GM12878 (cell line): ENCODE measurements around the gene TNXB.

Experiments used
- HCFC1 ChIP-seq: fragments of 150-350 bp; IDR thresholded peaks from 2 replicates; pipeline ENCODE4 v1.6.1; 2014; ENCODE audit warnings: low read length
- MYC ChIP-seq: IDR thresholded peaks from 2 replicates; pipeline ENCODE4 v1.6.1; 2011; ENCODE audit warnings: mild to moderate bottlenecking, low read length, moderate library complexity, inconsistent platforms; ENCODE audit not compliant: insufficient read depth, insufficient replicate concordance, insufficient read length, severe bottlenecking
- NR2C2 ChIP-seq: IDR thresholded peaks from 2 replicates; pipeline ENCODE4 v1.6.1; 2011; ENCODE audit warnings: borderline replicate concordance, low read depth; ENCODE audit not compliant: control insufficient read depth, insufficient read length
- PAX8 ChIP-seq: fragments of 450-650 bp; IDR thresholded peaks from 2 replicates; pipeline ENCODE4 v1.6.1; 2017; ENCODE audit warnings: mild to moderate bottlenecking, moderate library complexity
- POLR2AphosphoS5 ChIP-seq: IDR thresholded peaks from 2 replicates; pipeline ENCODE4 v1.6.1; 2011; ENCODE audit warnings: mild to moderate bottlenecking, low read length, inconsistent platforms
- PRDM15 ChIP-seq: fragments of 450-650 bp; formaldehyde crosslinking; IDR thresholded peaks from 2 replicates; pipeline ENCODE4 v1.4.0; 2020; ENCODE audit warnings: mild to moderate bottlenecking, moderate library complexity
- RAD51 ChIP-seq: fragments of 450-650 bp; IDR thresholded peaks from 2 replicates; pipeline ENCODE4 v1.6.1; 2016; ENCODE audit warnings: moderate library complexity, mild to moderate bottlenecking, inconsistent platforms
- SREBF2 ChIP-seq: IDR thresholded peaks from 2 replicates; pipeline ENCODE4 v1.6.1; 2012; ENCODE audit warnings: mild to moderate bottlenecking, low read length
- STAT1 ChIP-seq: fragments of 450-650 bp; conservative IDR thresholded peaks from 2 replicates; pipeline ENCODE4 v1.6.1; 2014; ENCODE audit warnings: antibody characterized with exemption, mild to moderate bottlenecking
- TCF3 ChIP-seq: IDR thresholded peaks from 2 replicates; pipeline ENCODE4 v1.6.1; 2012; ENCODE audit warnings: low read depth, mild to moderate bottlenecking, low read length, borderline replicate concordance; ENCODE audit not compliant: insufficient read depth
- ZBTB40 ChIP-seq: fragments of 450-650 bp; IDR thresholded peaks from 2 replicates; pipeline ENCODE4 v1.6.1; 2016; ENCODE audit warnings: mild to moderate bottlenecking, moderate library complexity, borderline replicate concordance
- ZNF274 ChIP-seq: IDR thresholded peaks from one replicate; pipeline ENCODE4 v1.8.0; 2011; ENCODE audit not compliant: insufficient read length, insufficient read depth
- TF ChIP-seq, protein P1 (sequence below): IDR thresholded peaks from 2 replicates; pipeline ENCODE4 v1.6.1; 2012; ENCODE audit warnings: mild to moderate bottlenecking, low read depth, low read length

DNA sequence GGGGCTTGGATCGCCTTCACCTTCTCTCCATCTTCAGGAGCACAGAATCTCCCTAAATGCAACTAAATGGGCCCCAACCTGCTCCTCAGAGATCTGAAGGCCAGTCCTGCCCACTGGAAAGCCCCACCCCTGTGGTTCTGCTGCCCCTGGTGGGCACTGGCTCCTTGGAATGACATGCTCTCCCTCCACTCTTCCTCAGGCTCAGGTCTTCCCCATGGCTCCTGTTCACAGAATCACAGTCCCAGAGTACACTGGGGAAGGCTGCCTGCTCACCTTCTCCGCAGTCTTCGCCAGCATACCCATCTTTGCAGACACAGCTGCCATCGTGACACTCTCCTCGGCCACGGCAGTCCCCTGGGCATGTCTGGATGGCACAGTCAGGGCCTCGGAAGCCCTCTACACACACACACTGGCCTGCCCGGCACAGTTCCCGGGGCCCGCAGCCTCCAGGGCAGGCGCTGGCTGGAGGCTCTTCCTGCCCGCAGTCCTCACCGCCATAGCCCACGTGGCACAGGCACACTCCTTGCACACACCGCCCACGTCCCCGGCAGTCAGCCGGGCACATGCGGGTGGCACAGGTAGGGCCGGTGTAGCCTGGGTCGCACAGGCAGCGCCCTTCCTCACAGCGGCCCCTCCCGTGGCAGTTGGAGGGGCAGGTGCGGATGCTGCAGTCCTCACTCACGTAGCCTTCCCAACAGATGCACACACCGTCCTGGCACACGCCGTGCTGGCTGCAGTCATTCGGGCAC, 13.6 kb downstream of the TNXB start:
- TF ChIP-seq PAX8 (no peak), PRDM15 (CRISPR knock-in tag) (no peak), ZBTB40 (no peak), HCFC1 (no peak), STAT1 (no peak), ZNF274 (no peak), TCF3 (no peak), NR2C2 (no peak), MYC (no peak), SREBF2 (no peak), POLR2AphosphoS5 (no peak), RAD51 (no peak)
- TF ChIP-seq, protein P1, sequence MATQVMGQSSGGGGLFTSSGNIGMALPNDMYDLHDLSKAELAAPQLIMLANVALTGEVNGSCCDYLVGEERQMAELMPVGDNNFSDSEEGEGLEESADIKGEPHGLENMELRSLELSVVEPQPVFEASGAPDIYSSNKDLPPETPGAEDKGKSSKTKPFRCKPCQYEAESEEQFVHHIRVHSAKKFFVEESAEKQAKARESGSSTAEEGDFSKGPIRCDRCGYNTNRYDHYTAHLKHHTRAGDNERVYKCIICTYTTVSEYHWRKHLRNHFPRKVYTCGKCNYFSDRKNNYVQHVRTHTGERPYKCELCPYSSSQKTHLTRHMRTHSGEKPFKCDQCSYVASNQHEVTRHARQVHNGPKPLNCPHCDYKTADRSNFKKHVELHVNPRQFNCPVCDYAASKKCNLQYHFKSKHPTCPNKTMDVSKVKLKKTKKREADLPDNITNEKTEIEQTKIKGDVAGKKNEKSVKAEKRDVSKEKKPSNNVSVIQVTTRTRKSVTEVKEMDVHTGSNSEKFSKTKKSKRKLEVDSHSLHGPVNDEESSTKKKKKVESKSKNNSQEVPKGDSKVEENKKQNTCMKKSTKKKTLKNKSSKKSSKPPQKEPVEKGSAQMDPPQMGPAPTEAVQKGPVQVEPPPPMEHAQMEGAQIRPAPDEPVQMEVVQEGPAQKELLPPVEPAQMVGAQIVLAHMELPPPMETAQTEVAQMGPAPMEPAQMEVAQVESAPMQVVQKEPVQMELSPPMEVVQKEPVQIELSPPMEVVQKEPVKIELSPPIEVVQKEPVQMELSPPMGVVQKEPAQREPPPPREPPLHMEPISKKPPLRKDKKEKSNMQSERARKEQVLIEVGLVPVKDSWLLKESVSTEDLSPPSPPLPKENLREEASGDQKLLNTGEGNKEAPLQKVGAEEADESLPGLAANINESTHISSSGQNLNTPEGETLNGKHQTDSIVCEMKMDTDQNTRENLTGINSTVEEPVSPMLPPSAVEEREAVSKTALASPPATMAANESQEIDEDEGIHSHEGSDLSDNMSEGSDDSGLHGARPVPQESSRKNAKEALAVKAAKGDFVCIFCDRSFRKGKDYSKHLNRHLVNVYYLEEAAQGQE, result no peak
